Mesothelial cell of epicardium (in vitro differentiated cells): ENCODE results near the gene MTUS2. TPM values are rescaled to one million over a fixed set of nuclear protein-coding genes. Genes with fewer than 3 reads are reported as not detected.

Experiments used
- DNase-seq, 2 experiments: peaks; one replicate each; pipeline ENCODE4 v3.0.0; 2021; ENCODE audit warnings: low spot score in 2 of 2; ENCODE audit not compliant: unreplicated experiment in 2 of 2
- H3K27ac Mint-ChIP-seq: 2 replicates; pipeline ENCODE4 v1.8.0; 2021; ENCODE audit warnings: mixed read lengths
- H3K27me3 Mint-ChIP-seq: 2 replicates; pipeline ENCODE4 v1.8.0; 2021; ENCODE audit warnings: low read depth, mixed read lengths
- H3K36me3 Mint-ChIP-seq: 2 replicates; pipeline ENCODE4 v1.8.0; 2021; ENCODE audit warnings: mixed read lengths
- H3K4me1 Mint-ChIP-seq: 2 replicates; pipeline ENCODE4 v1.8.0; 2021; ENCODE audit warnings: mixed read lengths
- H3K4me3 Mint-ChIP-seq: 2 replicates; pipeline ENCODE4 v1.8.0; 2021; ENCODE audit warnings: mild to moderate bottlenecking, moderate library complexity, mixed read lengths
- H3K9me3 Mint-ChIP-seq: 2 replicates; pipeline ENCODE4 v1.8.0; 2021; ENCODE audit warnings: mixed read lengths
- total RNA-seq: library from RNA; stranded (reverse); gene quantifications from 3 replicates; pipeline ENCODE4 v1.2.1, GENCODE V29; 2021
- TF ChIP-seq, protein P1 (sequence below): fragments of 200-600 bp; sonication (generic); IDR thresholded peaks from one replicate; pipeline ENCODE4 v1.5.0; 2021; ENCODE audit warnings: antibody characterized with exemption; ENCODE audit not compliant: unreplicated experiment

The MTUS2 gene
- total RNA-seq, 1 donor from 2014 or later = 1.4 TPM

- Mint-ChIP-seq H3K27me3 (peaks cover 43% of the 10 kb centered on the region), H3K27ac (no peak overlapping the region)
These were observed 467.1 kb downstream of the MTUS2 start for GRCh38 chr13:29287237-29287636.

GRCh38 chr13:29292045-29292444 lies 471.9 kb downstream of the MTUS2 start:
- Mint-ChIP-seq H3K4me3 (no peak overlapping the region), H3K27me3 (peaks cover 30% of the 10 kb centered on the region), H3K4me1 (no peaks in the 10 kb centered on the region), H3K36me3 (no peaks in the 10 kb centered on the region), H3K9me3 (peaks cover 8% of the 10 kb centered on the region), H3K27ac (no peak overlapping the region)
- no peak for DNase-seq
- TF ChIP-seq, protein P1, sequence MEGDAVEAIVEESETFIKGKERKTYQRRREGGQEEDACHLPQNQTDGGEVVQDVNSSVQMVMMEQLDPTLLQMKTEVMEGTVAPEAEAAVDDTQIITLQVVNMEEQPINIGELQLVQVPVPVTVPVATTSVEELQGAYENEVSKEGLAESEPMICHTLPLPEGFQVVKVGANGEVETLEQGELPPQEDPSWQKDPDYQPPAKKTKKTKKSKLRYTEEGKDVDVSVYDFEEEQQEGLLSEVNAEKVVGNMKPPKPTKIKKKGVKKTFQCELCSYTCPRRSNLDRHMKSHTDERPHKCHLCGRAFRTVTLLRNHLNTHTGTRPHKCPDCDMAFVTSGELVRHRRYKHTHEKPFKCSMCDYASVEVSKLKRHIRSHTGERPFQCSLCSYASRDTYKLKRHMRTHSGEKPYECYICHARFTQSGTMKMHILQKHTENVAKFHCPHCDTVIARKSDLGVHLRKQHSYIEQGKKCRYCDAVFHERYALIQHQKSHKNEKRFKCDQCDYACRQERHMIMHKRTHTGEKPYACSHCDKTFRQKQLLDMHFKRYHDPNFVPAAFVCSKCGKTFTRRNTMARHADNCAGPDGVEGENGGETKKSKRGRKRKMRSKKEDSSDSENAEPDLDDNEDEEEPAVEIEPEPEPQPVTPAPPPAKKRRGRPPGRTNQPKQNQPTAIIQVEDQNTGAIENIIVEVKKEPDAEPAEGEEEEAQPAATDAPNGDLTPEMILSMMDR = no peak

More at GRCh38 chr13:29287237-29287636, 467.1 kb downstream of the MTUS2 start:
- no peak for DNase-seq
- peaks cover 3% of the 10 kb centered on the region for H3K9me3 Mint-ChIP-seq
- TF ChIP-seq, protein P1 = no peak
- H3K4me1 Mint-ChIP-seq = peaks cover 4% of the 10 kb centered on the region
- no peaks in the 10 kb centered on the region for H3K36me3 Mint-ChIP-seq
- H3K4me3 Mint-ChIP-seq = no peak overlapping the region

DNA sequence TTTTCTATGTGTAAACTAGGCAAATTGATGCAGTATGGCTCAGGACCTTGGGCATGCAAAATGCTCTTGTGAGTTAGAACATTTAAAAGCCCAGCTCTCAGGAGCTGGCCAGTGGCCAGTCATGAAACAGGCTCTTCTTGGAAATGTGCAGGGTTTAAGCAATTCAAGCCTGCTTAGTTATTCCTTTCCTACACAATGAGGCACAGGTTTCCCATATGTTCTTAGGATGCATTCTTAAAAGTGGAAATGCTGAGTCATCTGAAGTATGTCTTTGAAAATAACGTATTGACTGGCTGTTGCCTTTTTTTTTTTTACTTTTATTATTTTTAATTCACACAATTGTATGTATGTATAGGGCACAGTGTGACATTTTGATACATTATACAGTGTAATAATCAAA lies 474.7 kb downstream of the MTUS2 start:
- DNase-seq = no peak
- Mint-ChIP-seq H3K9me3 (peaks cover 8% of the 10 kb centered on the region), H3K27ac (no peak overlapping the region), H3K36me3 (no peaks in the 10 kb centered on the region), H3K4me1 (no peaks in the 10 kb centered on the region), H3K4me3 (no peak overlapping the region), H3K27me3 (peaks cover 22% of the 10 kb centered on the region)
- TF ChIP-seq, protein P1 = no peak

- TF ChIP-seq, protein P1 = no peak
- no peaks in the 10 kb centered on the region for H3K4me1 Mint-ChIP-seq
- peaks cover 2% of the 10 kb centered on the region for H3K36me3 Mint-ChIP-seq
- no peak for DNase-seq
- H3K27me3 Mint-ChIP-seq = peaks cover 13% of the 10 kb centered on the region
- no peak overlapping the region for H3K27ac Mint-ChIP-seq
- H3K9me3 Mint-ChIP-seq = peaks cover 34% of the 10 kb centered on the region
- no peak overlapping the region for H3K4me3 Mint-ChIP-seq
These were observed 480.9 kb downstream of the MTUS2 start for GRCh38 chr13:29301027-29301426.

- Mint-ChIP-seq H3K4me3 (no peak overlapping the region), H3K27ac (no peak overlapping the region)
These were observed 484.0 kb downstream of the MTUS2 start for GRCh38 chr13:29304148-29304547.

More at GRCh38 chr13:29304148-29304547, 484.0 kb downstream of the MTUS2 start:
- H3K4me1 Mint-ChIP-seq = no peaks in the 10 kb centered on the region
- H3K36me3 Mint-ChIP-seq = peaks cover 2% of the 10 kb centered on the region
- H3K27me3 Mint-ChIP-seq = peaks cover 2% of the 10 kb centered on the region
- peaks cover 57% of the 10 kb centered on the region for H3K9me3 Mint-ChIP-seq
- DNase-seq = no peak
- TF ChIP-seq, protein P1 = no peak
